Stimulated activated CD8-positive, alpha-beta memory T cell treated with anti-CD3 and anti-CD28 coated beads, Interleukin-7, amount 100 ng/mL, for 4 hours (primary cell): ENCODE data around the gene CDH4.

Experiments
- DNase-seq, 2 donors: peaks; one replicate each; pipeline ENCODE4 v3.0.0-alpha.2; 2020; ENCODE audit warnings: low read depth in 2 of 2

Gene CDH4

DNA sequence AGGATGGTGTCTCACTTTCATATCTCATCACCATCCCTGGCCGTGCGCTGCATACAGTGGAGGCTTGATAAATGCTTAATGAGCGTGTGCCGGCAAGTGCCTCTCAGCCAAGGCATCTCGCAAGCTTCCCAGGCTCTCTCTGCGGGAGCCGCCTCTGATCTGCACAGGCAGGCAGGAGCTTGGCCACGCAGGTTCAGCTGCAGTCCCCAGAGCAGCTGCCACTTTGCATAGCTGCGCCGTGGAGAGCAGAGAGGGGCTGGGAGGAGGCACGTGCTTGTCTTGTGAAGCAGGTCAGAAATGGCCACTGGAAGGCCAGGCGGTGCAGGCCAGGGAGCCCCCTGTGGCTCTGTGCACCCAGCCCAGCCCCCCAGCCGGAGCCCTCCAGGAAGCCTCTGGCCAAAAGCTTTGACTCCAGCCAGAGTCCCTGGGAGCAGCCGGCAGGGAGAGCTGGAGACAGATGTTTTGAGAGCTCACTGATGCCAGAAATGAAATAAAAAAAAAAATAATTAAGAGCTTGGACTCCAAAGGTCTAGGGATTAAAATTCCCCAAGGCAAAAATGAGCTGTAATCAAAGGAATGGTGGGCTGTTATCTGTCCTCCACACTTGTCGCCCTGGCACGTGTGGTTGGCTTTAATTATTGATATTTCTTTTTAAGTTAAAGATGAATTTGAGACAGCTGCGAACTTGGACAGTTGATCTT, 377.0 kb downstream of the CDH4 start:
- no peak for DNase-seq

DNA sequence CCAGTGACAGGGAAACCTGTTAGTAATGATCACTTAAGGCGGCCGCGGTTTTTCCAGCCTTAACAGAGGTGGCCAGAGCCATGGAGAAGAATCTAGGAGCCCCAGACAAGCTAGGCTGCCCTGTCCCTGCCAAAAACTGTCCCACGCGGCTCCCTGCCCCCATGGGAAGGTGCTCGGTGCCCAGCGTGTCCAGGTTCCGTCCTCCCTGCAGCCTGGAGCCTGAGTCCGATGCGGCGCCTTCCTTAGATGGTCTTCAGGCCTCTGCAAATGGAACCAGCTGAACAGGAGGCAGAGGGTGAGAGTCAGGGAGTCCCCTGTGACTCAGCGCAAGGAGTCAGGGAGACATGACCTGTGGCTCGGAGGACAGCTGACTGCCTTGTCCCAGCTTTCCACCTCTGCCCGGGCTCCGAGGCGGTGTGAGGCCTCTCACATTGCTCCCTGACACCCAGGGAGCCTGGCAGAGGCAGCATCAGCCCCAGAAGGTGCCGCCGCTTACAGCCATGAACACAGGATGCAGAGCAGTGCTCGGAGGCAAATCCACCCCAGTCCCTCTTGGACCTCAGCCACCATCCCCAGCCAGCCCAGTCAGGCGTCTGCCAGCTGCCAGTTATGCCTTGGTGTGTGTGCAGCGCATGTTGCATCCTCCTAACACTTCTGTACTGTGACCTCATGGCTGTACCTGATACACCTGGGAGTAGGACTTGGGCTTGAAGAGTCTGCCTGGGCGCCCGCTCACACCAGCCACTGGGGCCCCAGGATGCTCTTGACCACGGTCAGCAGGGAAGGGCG, 377.7 kb downstream of the CDH4 start:
- DNase-seq = no peak

DNA sequence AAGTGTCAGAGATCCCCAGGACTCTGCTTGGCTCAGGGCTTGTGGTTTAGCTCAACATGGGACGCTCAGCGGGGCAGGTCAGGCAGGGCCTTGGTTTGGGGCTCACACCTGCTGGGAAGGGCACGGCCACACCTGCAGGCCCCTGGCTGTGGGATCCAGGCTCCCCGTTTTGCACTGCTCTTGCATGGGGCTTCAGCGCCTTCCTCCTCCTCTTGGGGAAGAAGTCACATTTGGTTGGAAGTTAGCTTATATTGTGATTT, 378.3 kb downstream of the CDH4 start:
- no peak for DNase-seq

DNA sequence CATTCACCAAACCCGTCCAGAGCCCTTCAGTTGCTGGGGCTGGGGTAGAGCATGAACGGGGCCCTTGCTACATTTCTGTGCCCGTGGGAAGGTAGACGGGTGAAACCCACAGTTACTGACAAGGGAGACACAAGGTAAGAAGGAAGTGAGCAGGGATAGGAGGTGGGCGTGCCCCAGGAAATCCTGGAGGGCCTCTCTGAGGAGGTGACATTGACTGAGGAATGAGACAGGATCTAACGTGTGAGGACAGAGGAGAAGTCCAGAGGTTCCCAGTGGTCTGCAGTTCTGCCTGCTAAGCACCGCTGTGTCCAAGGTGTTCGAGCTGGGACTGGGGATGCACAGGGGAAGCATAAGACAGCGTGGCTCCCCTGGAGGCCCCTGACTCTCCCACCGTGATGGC, 378.8 kb downstream of the CDH4 start:
- DNase-seq = no peak

DNA sequence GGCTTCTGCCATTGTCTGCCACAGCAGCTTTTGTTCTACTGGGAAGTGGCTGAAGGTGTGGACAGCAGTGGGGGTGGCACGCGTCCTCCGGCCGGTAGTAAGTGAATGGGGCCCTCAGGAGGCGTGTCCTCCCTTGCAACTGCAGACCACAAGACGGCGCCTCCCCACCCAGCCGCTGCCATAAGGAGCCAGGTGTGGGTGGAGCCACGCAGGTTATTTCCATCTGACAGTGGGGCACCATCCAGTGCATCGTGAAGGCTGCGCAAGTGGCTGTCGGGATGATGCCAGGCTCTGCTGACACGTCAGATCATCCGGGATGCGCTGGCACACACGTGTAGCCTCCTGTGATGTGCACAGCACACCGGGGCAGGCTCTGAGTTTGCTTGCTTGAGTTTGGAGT, 379.7 kb downstream of the CDH4 start:
- no peak for DNase-seq

DNA sequence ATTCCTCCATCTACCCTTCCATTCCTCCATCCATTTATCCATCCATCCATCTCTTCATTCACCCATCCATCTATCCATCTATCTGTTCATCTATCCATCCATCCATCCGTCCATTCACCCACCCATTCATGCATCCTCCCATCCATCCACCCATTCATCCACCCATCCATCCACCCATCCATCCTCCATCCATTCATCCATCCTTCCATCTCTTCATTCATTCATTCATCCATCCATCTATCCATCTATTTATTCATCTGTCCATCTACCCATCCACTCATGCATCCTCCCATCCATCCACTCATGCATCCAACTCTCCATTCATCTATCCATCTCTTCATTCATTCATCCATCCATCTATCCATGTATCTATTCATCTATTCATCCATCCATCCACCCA, 380.9 kb downstream of the CDH4 start:
- DNase-seq = no peak

DNA sequence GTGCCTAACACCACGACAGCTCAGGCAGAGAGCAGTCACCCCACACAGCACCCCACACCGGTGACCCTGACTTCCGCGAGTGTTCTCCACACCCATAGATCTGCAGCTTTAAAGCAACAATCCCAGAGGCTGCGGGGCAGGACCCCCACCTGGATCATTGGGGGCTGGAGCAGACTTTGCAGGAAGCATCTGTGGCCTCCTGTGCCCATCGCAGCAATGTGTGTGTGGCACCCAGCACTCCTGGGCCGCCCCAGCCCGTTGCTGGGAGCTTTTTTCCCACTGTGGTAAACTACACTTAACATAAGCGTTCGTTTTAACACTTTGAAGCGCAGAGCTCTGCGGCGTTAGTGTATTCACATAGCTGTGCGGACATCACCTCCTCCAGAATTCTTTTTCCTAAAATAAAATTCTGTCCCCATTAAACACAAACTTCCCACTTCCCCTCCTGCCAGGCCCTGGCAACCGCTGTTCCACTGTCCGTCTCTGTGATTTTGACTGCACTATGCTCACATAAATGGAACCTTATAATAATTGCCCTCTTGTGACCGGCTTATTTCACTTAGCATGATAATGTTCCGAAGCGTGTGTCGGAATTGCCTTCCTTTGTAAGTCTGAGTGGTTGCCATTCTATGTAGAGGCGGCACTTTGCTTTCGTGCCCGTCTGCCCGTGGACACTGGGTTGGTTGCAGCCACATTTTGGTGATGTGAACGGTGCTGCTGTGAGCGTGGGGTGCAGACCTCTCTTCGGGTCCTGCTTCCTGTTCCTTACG, 382.5 kb downstream of the CDH4 start:
- DNase-seq = no peak

DNA sequence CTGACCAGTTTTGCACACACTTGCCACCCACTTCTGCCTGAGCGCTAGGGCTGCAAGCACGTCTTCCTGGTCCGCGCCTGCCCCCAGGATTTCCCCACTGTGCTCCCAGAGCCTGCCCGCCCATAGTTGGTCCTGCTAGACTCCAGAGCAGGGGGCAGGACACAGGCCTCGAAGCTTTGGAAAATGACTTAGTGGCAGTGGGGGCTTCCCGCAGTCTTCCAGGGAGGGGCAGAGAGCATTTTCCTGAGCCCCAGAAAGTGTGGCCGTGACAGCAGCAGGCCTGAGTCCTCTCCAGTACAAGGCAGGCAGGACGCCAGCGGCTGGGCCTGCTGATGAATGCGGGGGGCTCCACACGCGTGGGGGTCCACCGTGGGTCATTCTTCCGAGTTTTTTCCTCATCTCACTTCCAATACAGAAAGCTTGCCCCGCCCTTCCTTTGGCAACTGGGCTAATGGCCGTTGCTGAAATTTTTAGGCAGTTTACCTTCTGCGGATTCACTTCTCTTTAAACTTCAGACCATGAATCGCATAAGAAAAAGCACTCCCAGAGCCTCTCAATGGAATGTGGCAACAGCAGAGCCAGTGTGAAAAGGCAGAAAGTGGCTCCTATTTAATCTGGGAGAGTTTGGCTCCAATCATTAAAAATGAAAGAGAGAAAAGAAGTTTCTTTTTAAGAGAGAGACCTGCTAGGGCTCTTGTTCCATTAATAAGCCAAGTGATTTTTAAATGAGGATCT, 383.8 kb downstream of the CDH4 start:
- no peak for DNase-seq

DNA sequence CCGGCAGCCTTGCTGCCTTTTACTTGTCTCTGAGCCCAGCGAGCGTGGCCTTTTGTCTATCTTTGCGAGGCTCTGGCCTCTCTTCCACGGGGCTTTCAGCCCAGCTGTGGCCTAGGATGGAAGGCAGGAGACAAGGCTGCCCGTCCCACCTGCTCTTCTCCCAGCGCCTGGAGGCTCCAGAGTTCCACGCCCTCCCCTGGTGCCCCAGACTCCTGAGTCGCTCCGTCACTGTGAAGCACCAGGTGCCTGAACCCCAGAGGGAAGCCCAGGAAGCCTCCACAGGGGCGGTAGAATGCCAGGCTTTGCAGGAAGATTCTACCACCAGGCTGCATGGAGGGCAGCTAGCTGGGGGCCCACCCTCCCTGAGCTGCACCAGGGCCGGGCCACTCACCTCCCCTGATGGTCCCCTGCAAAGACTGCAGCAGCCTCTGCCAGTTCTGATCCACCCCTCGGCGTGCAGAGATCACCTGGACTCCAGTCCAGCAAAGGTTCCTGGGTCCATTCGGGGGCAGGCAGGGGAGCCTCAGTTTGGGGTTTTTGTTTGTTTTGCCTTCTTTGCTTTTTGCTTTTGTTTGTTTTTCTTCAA, 384.6 kb downstream of the CDH4 start:
- no peak for DNase-seq

DNA sequence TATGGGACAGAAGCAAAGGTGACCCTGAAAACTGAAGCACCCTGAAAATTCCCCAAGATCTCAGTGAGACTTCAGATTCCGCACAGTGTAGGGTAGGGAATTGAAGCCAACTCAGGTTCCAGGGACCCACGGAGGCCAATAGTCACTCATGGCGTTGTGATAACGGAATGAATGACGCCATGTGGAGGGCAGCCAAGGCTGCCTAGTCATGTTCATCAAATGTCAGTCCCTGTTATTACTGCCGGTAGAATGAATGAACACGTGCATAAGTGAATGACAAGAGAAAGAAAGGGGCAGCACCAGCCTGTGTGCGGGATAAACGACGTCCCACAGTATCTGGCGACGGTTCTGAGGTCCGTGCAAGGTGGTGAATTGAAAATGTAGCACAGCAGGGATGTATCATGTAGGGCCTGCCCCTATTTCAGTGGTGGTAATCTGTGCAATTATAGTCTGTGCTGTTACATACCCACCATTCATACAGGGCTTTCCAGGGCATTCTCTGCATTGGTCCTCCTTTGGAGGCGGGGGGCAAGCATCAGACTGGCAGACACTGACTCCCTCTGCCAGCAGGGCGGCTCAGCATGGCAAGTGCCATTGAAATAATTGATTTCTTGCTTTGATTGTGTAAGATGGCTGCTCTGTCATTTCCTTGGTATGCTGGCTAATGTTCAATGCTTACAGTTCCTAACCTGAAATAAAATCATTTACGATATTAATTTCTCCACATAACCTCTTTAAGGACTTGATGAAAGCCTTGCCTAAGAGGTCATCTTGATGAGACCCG, 386.9 kb downstream of the CDH4 start:
- no peak for DNase-seq

DNA sequence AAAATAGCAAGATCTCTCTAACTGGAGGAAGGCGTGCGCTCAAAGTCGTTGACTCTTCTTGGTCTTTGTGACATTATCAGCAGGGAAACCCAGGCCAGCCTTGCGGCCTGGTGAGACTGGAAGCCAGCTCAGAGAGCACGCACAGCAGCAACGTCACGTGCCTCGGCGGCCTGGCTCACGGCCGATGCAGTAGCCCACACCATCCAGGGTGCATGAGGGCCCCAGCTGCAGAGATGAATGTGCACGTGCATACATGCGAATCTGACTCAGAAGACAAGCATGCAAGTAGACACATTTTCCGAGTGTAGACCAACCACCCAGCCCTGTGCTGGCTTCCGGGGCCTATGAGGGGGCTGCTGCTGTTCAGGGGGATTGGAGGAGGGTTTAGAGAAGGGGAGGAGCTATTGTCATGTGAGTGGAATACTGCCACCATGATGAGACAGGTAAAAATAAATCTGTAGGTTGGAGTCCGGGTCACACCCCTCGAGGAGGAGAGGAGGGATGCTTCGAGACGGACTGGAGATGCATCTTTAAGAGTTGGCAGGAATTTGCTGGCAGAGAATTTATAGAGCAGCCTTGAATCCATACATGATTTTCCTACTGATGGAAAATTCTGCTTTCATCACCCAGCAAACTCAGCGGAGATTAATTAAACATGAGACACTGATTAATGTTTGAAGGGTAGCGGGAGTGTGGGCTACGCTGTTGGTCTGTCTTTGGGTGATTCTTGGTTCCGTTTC, 388.2 kb downstream of the CDH4 start:
- DNase-seq = no peak

DNA sequence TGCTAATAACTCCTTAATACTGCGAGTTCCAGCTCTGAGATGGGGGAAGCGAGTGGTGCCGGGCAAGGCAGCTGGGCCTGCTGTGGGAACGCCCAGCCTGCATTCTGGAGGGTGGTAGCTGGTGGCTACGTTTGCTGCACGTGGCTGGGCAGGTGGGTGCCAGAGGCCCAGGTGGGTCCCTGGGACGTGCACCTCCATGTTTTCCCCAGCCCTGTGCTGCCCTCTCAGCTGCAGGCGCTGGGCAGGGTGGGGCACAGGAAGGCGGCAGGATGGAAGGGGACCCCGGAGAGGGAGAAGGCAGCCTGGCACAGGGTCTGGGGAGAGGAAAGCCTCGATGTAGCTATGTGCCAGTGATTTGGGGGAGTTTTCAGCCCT, 388.8 kb downstream of the CDH4 start:
- no peak for DNase-seq

DNA sequence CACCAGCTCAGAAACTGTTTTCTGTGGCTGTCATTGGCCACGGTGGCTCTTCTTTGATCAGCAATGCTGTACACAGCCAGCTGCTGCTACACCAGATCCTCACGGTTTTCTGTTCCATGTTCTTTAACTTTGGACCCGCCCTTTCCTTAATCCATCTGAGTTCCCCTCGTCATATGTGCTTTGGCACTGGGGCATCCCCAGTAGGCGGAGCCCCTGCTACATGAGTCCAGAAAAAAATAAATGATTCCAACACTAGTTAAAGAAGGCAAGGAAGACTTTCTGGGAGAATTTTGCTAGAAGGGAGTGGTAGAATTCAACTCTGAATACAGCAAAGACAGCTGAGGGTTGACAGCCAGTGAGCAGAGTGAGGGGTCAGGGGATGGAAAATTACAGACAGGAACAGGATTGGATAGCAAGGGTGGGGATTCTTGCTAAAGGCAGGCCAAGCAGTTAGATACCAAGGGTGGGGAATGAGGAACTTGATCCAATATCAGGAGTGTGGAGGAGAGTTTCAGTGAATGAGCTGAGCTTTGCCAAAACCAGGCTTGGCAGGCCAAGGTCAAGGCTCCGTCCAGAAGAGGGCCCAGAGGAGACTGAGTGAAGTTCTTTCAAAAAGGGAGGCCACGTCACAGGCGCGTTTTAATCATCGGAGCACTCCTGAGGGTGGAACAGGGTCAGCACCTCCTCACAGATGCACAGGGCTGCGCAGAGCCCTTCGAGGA, 391.8 kb downstream of the CDH4 start:
- no peak for DNase-seq

DNA sequence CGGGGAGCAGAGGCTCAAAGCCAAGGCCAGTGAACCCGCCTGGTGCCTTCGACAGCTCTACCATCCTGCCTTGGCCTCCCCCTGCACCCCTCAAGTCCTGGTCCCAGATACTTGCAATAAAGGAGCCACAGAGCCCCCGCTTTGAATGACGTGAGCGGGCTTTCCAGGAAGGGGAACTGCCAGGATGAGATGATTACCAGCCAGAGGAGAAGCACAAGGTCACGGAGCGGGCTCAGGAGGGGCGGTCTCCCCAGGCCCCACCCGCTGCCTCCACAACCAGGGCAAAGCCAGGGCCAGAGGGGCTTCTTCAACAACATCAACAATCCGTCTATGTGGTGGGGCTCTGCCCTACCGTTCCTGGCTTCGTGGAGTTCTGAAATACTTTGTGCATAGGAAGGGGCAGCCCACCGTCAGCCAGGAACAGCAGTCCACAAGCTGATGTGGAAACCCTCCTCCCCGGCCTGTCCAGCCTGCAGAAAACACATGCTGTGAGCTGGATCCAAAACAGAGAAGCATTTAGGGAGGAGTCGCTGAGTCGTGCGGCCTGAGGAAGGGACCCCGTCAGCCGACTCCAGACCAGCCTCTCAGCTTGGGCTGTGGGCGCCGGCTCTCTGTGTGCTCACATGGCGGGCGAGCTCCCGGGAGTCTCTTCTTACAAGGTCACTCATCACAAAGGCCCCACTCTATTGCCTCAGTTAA, 392.5 kb downstream of the CDH4 start:
- DNase-seq = no peak

DNA sequence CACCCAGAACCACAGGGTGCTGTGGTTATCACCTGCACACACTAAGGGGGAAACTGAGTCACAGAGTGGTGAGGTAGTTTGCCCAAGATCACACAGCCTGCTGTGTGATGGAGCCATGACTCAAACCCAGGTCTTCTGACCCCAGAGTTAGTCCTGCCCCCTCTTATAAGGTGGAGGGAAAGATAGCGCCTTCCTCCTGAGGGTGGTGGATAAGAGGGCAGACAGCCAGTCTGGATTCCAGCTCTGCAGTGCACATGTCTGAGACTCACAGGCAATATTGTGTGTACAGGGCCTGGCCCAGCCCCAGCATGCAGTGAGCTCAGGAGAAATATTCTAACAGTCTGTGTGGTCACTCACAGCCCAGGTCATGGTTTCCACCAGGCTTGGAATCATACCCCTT, 393.7 kb downstream of the CDH4 start:
- no peak for DNase-seq

DNA sequence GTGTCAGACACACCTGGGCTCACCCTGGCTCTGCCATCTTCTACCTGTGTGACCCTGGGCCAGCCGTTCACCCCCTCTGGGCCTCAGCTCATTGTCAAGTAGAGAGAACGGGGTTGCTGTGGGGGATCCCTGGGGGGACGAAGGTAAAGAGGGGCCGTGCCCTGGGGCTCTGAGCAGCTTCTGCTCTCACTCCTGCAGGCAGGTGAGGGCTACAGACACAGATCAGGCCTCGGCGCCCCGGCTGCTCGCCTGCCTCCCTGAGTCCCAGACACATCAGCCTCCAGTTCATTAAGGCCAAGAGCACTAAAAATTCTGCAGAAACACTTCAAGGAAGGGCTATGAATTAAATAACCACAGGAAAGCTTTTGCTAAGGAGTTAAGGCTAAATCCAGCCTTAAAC, 394.4 kb downstream of the CDH4 start:
- DNase-seq = no peak

DNA sequence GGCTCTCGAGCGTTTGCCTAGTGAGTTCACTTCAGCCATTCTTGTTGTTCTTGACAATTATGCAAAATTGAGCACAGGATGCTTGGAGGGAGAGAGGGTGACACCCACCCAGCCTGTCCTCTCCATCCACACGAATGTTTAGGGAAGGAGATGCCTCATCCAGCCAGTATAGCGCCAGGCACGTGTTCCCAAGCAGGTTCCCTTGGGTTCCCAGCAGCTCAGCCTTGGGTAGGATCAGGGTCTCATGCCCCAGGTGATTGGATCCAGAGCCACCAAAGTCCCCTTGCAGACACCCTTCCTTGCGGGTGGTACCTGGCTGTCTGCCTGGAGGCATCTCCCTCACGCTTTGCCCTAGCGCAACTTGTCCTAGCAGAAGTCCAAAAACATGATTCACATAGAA, 394.9 kb downstream of the CDH4 start:
- no peak for DNase-seq

DNA sequence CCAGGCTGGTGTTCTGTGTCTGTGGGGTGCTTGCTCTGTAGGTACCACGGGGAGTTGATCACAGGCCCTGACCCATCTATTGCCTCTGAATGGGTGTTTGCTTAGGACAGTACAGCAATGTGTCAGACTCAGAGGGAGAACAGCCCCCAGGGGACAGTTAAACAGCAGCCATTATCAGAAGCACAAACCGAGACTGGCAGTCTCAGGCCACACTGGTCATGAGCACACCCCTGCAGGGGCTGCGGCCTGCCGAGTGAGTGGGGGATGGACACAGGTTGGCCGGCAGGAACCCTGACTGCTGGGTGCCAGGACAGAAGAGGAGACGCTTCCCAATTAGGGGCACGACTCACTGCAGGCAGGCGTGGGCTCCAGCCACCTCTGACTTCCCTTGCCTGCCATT, 395.6 kb downstream of the CDH4 start:
- no peak for DNase-seq
